ENCODE data around the gene CDC37.
"Not testable (repeated sequence)": the region's sequence is repeated elsewhere in the genome, so short reads cannot be mapped to it uniquely, and the experiment has no call there.

The CDC37 gene

DNA sequence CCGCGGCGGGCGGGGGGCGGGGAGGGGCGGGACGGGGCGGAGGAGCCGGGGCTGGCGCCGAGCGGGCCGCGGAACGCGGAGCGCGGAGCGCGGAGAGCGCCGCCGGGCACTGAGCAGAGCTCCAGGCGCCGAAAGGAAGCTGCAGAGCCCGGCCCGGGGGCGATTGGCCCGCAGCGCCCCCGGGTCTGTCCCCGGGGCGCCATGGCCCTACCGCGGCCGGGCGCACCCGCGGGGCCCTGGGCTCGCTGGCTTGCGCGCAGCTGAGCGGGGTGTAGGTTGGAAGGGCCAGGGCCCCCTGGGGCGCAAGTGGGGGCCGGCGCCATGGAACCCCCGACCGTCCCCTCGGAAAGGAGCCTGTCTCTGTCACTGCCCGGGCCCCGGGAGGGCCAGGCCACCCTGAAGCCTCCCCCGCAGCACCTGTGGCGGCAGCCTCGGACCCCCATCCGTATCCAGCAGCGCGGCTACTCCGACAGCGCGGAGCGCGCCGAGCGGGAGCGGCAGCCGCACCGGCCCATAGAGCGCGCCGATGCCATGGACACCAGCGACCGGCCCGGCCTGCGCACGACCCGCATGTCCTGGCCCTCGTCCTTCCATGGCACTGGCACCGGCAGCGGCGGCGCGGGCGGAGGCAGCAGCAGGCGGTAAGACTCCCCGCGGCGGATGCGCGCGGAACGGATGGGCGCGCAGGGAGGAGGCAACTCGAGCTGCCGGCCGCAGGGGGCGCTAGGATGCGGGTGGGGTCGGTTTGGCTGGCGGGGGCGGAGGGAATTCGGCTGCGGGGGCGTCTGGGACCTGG lies 17.3 kb upstream of the CDC37 start, which contains the start of gene PDE4A:
PDE4A (plus strand) TSS at position 95 of the 796 bp plus-strand sequence; CDS start at position 322, 227 bp downstream.
- peak within 1 kb of the TSS; percentile 38 for H3K4me3 ChIP-seq (ENCODE audit: low read depth, low read length)

- peak overlapping the region; percentile 38 for H3K4me3 ChIP-seq (ENCODE audit: low read depth, low read length)
Observed at GRCh38 chr19:10419646-10420443, 16.5 kb upstream of the CDC37 start.

- peak overlapping the region; percentile 38 for H3K4me3 ChIP-seq (ENCODE audit: low read depth, low read length)
Observed at GRCh38 chr19:10419200-10419645, 15.9 kb upstream of the CDC37 start.

DNA sequence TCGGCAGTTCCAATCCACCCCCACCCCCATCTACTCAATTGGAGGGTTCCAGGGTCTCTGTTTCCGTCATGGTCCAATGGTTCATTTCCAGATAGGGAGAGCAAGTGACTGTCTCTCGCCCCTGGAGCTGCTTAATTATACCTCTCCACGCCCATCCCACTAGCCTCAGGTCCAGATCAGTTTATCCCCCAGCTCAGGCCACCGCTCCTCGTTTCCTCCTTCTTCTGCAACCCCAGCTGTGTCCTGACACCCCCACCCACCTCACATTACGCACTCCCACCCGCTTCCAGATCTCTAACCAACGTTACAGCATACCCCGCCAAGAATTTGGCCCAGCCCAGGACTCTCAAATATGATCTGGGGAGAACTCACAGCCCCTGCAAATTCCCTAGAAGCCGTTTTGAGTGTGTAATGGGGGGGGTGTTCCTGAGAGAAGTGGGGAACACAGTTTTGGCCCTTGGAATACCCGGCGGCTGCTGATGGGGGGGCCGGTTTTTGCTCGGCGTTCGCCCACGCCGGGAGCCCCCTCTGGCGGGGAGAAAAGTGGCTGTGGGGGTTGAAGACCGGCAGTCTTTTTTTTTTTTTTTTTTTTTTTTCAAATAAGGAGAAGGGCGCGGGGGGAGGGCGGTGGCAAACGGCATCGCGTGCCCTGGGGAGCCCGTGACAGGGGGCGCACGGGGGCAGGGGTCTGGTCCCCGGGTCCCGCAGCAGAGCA lies 15.3 kb upstream of the CDC37 start:
- H3K4me3 ChIP-seq (ENCODE audit: low read depth, low read length), result no peak overlapping the region

GRCh38 chr19:10418235-10418484 lies 14.8 kb upstream of the CDC37 start:
- H3K4me3 ChIP-seq (ENCODE audit: low read depth, low read length), result no peak overlapping the region

- no peak overlapping the region for H3K4me3 ChIP-seq (ENCODE audit: low read depth, low read length)
Observed at GRCh38 chr19:10417541-10418234, 14.3 kb upstream of the CDC37 start.

GRCh38 chr19:10416380-10417257 lies 13.3 kb upstream of the CDC37 start:
- H3K4me3 ChIP-seq (ENCODE audit: low read depth, low read length), result peak overlapping the region; percentile 25

DNA sequence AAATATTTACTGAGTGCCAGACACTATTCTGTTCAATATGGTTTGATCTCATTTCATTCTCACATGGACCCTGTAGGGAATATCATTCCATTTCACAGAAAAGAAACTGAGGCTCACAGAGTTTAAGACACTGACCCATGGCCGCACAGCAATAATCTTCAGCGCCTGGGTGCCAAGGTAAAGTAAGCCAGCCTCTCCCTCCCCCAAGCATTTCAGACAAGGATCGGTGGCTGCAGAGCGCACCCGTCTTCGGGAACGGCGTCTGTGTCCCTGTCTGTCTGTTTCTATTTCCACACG lies 12.7 kb upstream of the CDC37 start:
- H3K4me3 ChIP-seq (ENCODE audit: low read depth, low read length), result peak overlapping the region; percentile 25

- H3K4me3 ChIP-seq (ENCODE audit: low read depth, low read length), result no peak overlapping the region
Observed at GRCh38 chr19:10412257-10412977, 9.1 kb upstream of the CDC37 start.

DNA sequence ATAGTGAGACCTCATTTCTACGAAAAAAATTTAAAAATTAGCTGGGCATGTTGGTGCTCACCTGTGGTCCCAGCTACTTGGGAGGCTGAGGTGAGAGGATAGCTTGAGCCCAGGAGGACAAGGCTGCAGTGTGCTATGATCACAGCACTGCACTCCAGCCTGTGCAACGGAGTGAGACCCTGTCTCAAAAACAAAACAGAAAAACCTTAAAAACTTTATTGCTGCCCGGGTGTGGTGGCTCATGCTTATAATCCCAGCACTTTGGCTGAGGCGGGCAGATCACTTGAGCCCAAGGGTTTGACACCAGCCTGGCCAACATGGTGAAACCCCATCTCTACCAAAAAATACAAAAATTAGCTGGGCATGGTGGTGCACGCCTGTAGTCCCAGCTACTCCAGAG lies 7.9 kb upstream of the CDC37 start:
- H3K4me3 ChIP-seq (ENCODE audit: low read depth, low read length), result not testable (repeated sequence)

DNA sequence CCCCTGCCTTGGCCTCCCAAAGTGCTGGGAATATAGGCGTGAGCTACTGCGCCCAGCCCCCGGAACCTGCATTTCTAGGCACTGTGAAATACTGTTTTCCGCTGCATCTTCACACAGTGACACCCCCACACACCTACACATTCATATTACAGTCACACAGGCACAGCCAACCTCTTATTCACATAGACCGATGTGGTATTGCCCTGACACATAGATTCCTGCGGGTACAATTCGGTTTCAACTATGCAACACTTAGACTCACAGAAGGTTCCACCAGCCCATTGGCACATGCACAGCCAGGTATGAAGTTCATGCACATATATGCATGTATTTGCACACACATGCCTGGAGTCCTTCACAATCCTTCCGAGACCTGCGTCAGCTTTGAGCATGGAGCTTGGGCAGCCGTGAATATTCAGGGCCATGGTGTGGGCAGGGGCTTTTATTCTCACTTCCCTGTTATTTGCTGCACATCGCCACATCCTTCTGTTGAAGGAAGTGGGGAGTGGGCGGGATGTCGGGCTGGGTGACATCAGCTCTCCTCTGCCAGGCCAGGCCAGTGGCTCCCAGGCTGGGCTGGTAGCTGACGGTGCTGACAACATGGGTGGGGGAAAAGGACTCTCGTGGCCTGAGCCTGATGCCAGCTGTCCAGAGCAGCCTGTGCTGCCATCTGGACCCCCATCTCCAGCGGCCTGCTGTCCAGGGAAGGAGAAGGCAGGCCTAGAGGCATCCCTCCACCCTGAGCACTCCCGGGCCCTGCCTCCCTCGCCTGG lies 5.4 kb upstream of the CDC37 start:
- no peak overlapping the region for H3K4me3 ChIP-seq (ENCODE audit: low read depth, low read length)

DNA sequence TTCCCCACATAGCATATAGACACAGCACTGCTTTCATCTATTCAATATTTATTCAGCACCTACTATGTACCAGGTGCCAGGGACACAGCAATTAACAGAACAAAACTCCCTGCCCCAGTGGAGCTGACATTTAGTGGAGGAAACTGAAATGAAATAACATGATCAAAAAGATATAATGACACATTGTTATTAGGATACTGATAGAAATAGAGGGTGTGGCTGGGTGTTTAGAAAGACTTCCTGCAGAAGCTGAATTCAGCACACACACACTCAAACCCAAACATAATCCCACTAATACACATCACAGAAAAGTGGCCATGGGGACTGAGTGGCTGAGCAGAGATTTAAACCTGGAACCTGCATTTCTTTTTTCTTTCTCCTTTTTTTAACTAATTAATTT lies 3.8 kb upstream of the CDC37 start:
- H3K4me3 ChIP-seq (ENCODE audit: low read depth, low read length), result no peak overlapping the region

- no peak overlapping the region for H3K4me3 ChIP-seq (ENCODE audit: low read depth, low read length)
Observed at GRCh38 chr19:10406191-10406590, 2.8 kb upstream of the CDC37 start.

- peak overlapping the region; percentile 98 for H3K4me3 ChIP-seq (ENCODE audit: low read depth, low read length)
Observed at GRCh38 chr19:10404888-10405820, 1.8 kb upstream of the CDC37 start.

GRCh38 chr19:10402441-10403038 lies 802 bp downstream of the CDC37 start:
- H3K4me3 ChIP-seq (ENCODE audit: low read depth, low read length), result peak overlapping the region; percentile 98

- no peak overlapping the region for H3K4me3 ChIP-seq (ENCODE audit: low read depth, low read length)
Observed at GRCh38 chr19:10399878-10400277, 3.5 kb downstream of the CDC37 start.

GRCh38 chr19:10399340-10399739 lies 4.0 kb downstream of the CDC37 start:
- not testable (repeated sequence) for H3K4me3 ChIP-seq (ENCODE audit: low read depth, low read length)
